ENCODE measurements around the gene CWC27.

- no peak for TF ChIP-seq GATA2 (IDR thresholded peaks at IDR 0.05; ENCODE audit: low read depth, low read length)
- TF ChIP-seq GATA3 (IDR thresholded peaks at IDR 0.05; ENCODE audit: low read depth, low read length): no peak
Observed at GRCh38 chr5:65067147-65067506, 298.4 kb downstream of the CWC27 start.

All from SH-SY5Y (cell line).